Adrenal gland (tissue), 12 donors: ENCODE results near the gene SUFU. TPM values are rescaled to one million over a fixed set of nuclear protein-coding genes. Genes with fewer than 3 reads are reported as not detected.
A peak's percentile ranks its signal among the peaks of the same experiment; 100 is the strongest.

ENCODE experiments used
- DNase-seq, 7 donors: peaks; one replicate each; pipeline ENCODE4 v3.0.0-alpha.2; 2019 to 2020
- H3K27ac ChIP-seq, 5 donors: fragments of 200-600 bp; sonication (generic) in 4 of 5; 1 replicate in 3 of 5; 2 replicates in 2 of 5; pipeline versions ENCODE4 v1.5.1 to v1.8.0; 2016 to 2020; ENCODE audit warnings: mild to moderate bottlenecking in 1 of 5
- H3K27me3 ChIP-seq: fragments of 200-600 bp; 2 replicates; pipeline ENCODE4 v1.8.0; 2021
- H3K36me3 ChIP-seq, 2 donors: fragments of 200-600 bp; replicated peaks in 1 of 2; 1 replicate in 1 of 2; 2 replicates in 1 of 2; pipeline versions ENCODE4 v1.5.1 to v1.8.0; 2018 to 2022
- H3K4me1 ChIP-seq, 2 donors: fragments of 200-600 bp; replicated peaks in 1 of 2; 1 replicate in 1 of 2; 2 replicates in 1 of 2; pipeline versions ENCODE4 v1.5.1 to v1.8.0; 2018 to 2021
- H3K4me3 ChIP-seq, 4 donors: fragments of 200-600 bp; sonication (generic) in 3 of 4; one replicate each; pipeline ENCODE4 v1.5.1; 2016 to 2018
- H3K9me3 ChIP-seq, 3 donors: fragments of 200-600 bp; sonication (generic) in 1 of 3; replicated peaks in 1 of 3; 1 replicate in 2 of 3; 2 replicates in 1 of 3; pipeline versions ENCODE4 v1.5.1 to v1.8.0; 2016 to 2021
- POLR2A ChIP-seq, 2 donors: fragments of 450-650 bp; IDR thresholded peaks; one replicate each; pipeline ENCODE4 v1.6.1; 2017; ENCODE audit warnings: antibody characterized with exemption in 2 of 2, mild to moderate bottlenecking in 2 of 2, moderate library complexity in 1 of 2
- WGBS, 4 donors: extraction: QIAGEN DNeasy Blood & Tissue Kit in 2 of 4; methylation state at CpG; one replicate each; pipeline versions ENCODE4 v1.1.5 to v1.1.7; 2013 to 2017; 5-methylcytosine and 5-hydroxymethylcytosine counted together
- intact Hi-C, 2 donors: fragments of 100-400 bp; cut with DNase I; formaldehyde crosslinking; loops; one replicate each; pipeline versions ENCODE4 v1.14.1 to v1.15.0; 2022 to 2023
- polyA plus RNA-seq, 3 donors: library from polyadenylated mRNA; stranded (reverse); fragments of 200-250 nt in 2 of 3; fragments of 350-450 nt in 1 of 3; fragmentation: Illumina TruSeq in 1 of 3; extraction: RNeasy Lipid Tissue Mini Kit (QIAGEN cat#74804) in 1 of 3; gene quantifications; one replicate each; pipeline ENCODE4 v1.2.3, GENCODE V29; 2013 to 2014
- total RNA-seq, 9 donors: library from RNA; depleted of rRNA in 4 of 9; stranded (reverse); fragments of >200 nt in 4 of 9; fragments of 120-200 nt in 1 of 9; fragmentation: NEBNext Ultra II Directional in 1 of 9; extraction: Animal tissue kit (Norgen Biotek cat#: 25700) in 1 of 9; gene quantifications; one replicate each; pipeline versions ENCODE4 v1.1.0 to v1.2.4, GENCODE V29; 2013 to 2023
- TF ChIP-seq, protein P1 (sequence below), 6 experiments: fragments of 450-650 bp in 4 of 6; fragments of 200-600 bp in 2 of 6; sonication (generic) in 1 of 6; IDR thresholded peaks; 1 replicate in 5 of 6; 2 replicates in 1 of 6; pipeline versions ENCODE4 v1.5.1 to v1.8.0; 2016 to 2021; ENCODE audit warnings: antibody characterized with exemption in 6 of 6, mild to moderate bottlenecking in 2 of 6, moderate library complexity in 1 of 6
- donor health status: healthy with polysubstance abuse.
- donor health status: Bipolar disorder and iron deficiency.
- donor health status: DM: yes; HTN: yes; CAD: no.
- donor health status: DM: no; HTN: no; CAD: no.
- donor health status: DM: no; HTN: no; CAD: no.
- donor health status: DM: yes; HTN: yes; CAD: no.

Gene SUFU
- total and polyA plus RNA-seq, 12 donors: 4.3 to 20.2 (median 11.1) TPM

DNA sequence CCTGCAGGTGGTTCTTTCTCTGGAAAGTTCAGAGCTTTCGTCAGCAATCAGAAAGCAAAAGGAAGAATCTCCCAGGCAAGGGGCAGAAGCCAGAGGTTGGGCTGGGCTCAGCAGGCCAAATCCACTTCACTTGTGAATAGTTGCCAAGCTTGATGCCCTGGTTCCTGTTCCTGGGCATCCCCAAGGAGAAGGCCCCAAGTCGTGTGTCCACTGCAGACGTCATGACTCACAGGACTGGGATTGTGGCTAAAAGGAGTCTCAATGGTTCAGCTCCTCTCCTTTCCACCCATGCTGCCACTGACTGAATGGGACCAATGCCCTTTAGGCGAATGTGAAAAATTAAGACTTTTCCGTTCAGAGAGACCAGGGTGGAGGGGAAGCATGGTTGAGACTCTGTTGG, 101.9 kb downstream of the SUFU start:
- Histone ChIP-seq H3K4me1 (peaks cover 17 to 40% of the 10 kb centered on the region in 2 donors), H3K4me3 (no peak overlapping the region), H3K27me3 (no peaks in the 10 kb centered on the region), H3K9me3 (no peaks in the 10 kb centered on the region), H3K36me3 (no peaks in the 10 kb centered on the region), H3K27ac (peak overlapping the region in 1 of 5 donors; percentile 6)
- TF ChIP-seq POLR2A (IDR thresholded peaks at IDR 0.05): no peak
- TF ChIP-seq, protein P1, sequence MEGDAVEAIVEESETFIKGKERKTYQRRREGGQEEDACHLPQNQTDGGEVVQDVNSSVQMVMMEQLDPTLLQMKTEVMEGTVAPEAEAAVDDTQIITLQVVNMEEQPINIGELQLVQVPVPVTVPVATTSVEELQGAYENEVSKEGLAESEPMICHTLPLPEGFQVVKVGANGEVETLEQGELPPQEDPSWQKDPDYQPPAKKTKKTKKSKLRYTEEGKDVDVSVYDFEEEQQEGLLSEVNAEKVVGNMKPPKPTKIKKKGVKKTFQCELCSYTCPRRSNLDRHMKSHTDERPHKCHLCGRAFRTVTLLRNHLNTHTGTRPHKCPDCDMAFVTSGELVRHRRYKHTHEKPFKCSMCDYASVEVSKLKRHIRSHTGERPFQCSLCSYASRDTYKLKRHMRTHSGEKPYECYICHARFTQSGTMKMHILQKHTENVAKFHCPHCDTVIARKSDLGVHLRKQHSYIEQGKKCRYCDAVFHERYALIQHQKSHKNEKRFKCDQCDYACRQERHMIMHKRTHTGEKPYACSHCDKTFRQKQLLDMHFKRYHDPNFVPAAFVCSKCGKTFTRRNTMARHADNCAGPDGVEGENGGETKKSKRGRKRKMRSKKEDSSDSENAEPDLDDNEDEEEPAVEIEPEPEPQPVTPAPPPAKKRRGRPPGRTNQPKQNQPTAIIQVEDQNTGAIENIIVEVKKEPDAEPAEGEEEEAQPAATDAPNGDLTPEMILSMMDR (IDR thresholded peaks at IDR 0.05): no peak
- no peak for DNase-seq
- intact Hi-C loops: no loop called here
- WGBS, 4 donors: 73 to 79% (median 77%) methylated on average over 5 of the region's 5 CpGs

DNA sequence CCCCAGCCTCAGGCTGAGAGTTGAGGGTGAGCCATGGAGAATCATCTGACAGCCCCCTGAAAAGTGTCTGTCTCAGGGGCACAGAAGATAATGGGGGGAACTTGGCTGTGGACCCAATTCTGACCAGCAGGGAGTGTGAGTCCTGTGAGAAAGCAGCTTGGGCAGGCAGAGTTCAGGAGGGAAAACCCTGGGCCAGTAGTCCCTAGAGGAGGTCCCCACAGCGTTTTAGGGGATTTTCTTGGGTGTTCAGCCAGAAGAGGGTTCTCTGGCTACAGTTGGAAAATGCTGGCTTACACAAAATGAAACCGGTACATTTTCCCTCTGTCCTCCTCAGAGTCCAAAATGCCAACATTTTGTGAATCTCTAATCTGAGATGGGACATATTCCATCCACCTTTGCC, 104.7 kb downstream of the SUFU start:
- H3K4me1 ChIP-seq: peaks cover 17 to 28% of the 10 kb centered on the region in 2 donors
- no peak overlapping the region for H3K27ac ChIP-seq
- no peak overlapping the region for H3K4me3 ChIP-seq
- intact Hi-C loops: no loop called here
- TF ChIP-seq, protein P1 (IDR thresholded peaks at IDR 0.05): no peak
- TF ChIP-seq POLR2A (IDR thresholded peaks at IDR 0.05): no peak
- H3K9me3 ChIP-seq: no peaks in the 10 kb centered on the region
- peaks cover 0 to 8% of the 10 kb centered on the region in 2 donors for H3K36me3 ChIP-seq
- no peaks in the 10 kb centered on the region for H3K27me3 ChIP-seq
- WGBS, 4 donors: 69 to 92% (median 83%) methylated on average over 2 of the region's 2 CpGs
- DNase-seq: no peak

DNA sequence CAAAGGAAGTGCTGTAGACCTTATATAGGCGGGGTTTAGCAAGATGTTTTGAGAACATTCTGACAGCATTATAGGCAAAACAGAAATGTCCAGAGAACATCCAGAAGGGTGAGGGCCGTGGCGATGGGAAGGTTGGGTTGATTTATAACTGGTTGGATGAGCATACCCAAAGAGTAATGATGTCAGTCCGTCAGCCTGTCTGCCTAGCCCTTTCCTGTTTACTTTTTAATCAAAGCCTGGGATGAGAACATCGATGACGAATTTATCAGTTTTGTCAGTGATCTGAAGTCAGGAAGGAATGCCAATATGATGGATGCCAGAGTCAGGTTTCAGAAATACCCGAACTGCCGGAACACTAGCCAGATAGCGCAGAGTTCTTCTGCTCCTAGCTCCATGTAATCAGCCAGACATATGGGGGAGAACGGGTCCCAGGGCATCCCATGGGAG, 106.7 kb downstream of the SUFU start:
- intact Hi-C loops: no loop called here
- 88 to 90% (median 88%) methylated on average over 10 of the region's 10 CpGs for WGBS, 4 donors
- peaks cover 10 to 21% of the 10 kb centered on the region in 2 donors for H3K4me1 ChIP-seq
- H3K27me3 ChIP-seq: no peaks in the 10 kb centered on the region
- H3K36me3 ChIP-seq: peaks cover 0 to 13% of the 10 kb centered on the region in 2 donors
- no peak overlapping the region for H3K27ac ChIP-seq
- no peak for TF ChIP-seq POLR2A (IDR thresholded peaks at IDR 0.05)
- TF ChIP-seq, protein P1 (IDR thresholded peaks at IDR 0.05): no peak
- H3K9me3 ChIP-seq: no peaks in the 10 kb centered on the region
- DNase-seq: no peak
- no peak overlapping the region for H3K4me3 ChIP-seq

DNA sequence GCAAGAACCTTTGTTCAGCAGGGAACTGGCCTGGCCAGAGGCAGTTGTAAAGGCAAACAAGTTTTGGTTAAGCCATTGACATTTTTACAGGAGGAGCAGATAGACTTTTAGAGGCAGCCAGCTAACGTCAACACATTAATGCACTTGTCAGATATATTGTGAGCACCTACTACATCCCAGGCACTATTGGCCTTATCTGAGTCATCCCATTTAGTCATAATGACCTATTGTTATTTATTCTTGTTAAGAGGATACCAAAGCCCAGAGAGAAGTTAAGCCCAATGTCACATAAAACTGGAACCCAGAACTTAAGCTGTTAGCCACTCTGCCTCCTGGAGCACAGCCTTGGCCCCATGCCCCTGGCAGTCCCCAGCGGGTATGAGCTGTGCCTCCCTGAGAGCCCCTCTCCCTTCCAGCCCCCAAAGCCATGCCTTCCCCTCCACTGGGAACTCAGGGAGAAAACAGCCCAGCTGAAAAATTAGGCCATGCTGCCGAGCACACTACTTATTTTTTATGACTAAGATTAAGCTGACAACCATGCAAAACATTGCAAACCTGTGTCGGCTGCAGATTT, 107.8 kb downstream of the SUFU start:
- intact Hi-C loops: no loop called here
- 54 to 63% (median 58%) methylated on average over 4 of the region's 4 CpGs for WGBS, 4 donors
- no peaks in the 10 kb centered on the region for H3K27me3 ChIP-seq
- peaks cover 10 to 21% of the 10 kb centered on the region in 2 donors for H3K4me1 ChIP-seq
- H3K36me3 ChIP-seq: peaks cover 0 to 24% of the 10 kb centered on the region in 2 donors
- H3K4me3 ChIP-seq: no peak overlapping the region
- no peak for DNase-seq
- no peak for TF ChIP-seq POLR2A (IDR thresholded peaks at IDR 0.05)
- TF ChIP-seq, protein P1 (IDR thresholded peaks at IDR 0.05): no peak
- peak overlapping the region in 2 of 5 donors; percentile 28 to 50 for H3K27ac ChIP-seq
- no peaks in the 10 kb centered on the region for H3K9me3 ChIP-seq
